GM18508 (cell line): ENCODE measurements around the gene NBEAL1.
"Not testable (repeated sequence)": the region's sequence is repeated elsewhere in the genome, so short reads cannot be mapped to it uniquely, and the experiment has no call there.

Experiments used
- ATAC-seq: cut with Tn5 transposase; IDR thresholded peaks from one replicate; pipeline ENCODE4 v1.9.1; 2021; ENCODE audit warnings: moderate number of reproducible peaks; ENCODE audit not compliant: insufficient read depth, unreplicated experiment

NBEAL1 gene

GRCh38 chr2:203014456-203015199 lies at the start of gene NBEAL1:
Gene NBEAL1 (plus strand): TSS chr2:203014875. CDS start chr2:203016385, 1,510 bp downstream.
- peak; percentile 96 for ATAC-seq

DNA sequence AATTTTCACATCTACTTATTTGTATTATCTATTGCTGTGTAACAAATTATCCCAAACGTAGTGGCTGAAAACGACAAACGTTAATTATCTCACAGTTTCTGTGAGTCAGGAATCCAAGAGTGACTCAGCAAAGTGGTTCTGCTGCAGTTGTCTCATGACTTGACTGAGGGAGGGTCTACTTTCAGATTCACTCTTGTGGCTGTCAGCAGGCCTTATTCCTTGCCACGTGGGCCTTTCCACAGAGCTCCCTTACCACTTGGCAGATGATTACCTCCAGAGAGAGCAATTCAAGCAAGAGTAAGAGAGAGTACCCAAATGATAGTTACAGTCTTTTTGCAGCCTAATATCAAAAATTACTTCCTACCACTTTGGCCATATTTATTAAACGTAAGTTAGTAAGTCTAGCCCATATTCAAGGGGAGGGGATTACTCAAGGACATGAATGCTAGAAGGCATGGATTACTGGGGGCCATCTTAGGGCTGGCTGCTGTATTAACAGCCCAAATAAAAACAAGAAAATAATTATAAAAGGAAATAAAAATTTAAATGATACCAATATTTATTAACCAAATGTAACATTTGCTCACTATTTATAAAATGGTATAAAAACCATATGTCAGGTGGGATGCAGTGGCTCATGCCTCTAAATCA lies 48.7 kb upstream of the NBEAL1 start:
- ATAC-seq: peak; percentile 72

DNA sequence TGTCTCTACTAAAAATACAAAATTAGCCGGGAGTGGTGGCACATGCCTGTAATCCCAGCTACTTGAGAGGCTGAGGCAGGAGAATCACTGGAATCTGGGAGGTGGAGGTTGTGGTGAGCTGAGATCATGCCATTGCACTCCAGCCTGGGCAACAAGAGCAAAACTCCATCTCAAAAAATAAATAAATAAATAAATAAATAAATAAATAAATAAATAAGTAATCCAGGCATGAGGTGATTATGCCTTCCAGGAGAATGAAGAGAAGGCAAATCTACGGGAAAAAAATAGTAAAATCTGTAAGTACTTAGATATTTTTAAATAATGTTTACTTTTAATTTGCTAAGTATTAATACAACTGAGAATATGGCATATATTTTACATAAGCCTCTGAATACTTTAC lies 45.3 kb upstream of the NBEAL1 start:
- not testable (repeated sequence) for ATAC-seq

DNA sequence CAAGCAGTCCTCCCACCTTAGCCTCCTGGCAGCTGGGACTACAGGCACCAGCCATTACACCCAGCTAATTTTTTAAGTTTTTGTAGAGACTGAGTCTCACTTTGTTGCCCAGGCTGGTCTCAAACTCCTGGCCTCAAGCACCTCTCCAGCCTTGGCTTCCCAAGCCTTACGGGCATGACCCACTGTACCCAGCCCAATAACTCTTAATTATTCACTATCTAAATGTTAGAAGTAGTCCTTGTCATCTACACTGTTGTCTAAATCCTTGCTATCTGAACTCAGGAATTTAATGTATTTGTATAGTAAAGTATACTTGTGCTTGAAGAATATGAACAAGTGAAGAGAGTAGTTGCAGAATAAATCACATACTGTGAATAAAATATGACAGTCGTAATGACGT lies 37.9 kb upstream of the NBEAL1 start:
- no peak for ATAC-seq

DNA sequence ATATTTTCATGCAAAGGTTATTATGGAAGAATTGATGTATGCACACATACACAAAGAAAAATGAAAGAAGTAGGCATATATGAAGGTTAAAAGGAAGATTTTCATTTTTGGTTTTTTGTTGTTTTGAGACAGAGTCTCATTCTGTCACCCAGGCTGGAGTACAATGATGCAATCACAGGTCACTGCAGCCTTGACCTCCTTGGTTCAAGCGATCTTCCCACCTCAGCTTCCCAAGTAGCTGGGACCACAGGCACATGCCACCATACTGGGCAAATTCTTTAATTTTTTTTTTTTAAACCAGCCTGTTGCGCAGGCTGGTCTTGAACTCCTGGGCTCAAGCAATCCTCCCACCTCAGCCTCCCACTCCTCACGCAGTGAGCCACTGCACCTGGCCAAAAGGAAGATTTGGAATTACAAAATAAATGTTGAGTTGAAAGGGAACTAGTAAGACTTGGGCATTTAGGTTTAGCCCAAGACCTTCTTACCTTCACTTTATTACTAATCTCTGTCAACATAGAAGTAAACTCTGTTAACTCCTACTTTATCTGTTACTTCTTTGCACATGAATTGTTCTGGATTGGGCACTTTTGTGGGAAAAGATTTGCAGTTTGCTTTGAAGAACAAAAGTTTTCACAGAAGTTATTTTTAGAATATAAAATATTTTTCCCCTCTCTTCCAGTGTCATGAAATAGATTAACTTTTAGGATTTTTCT lies 31.7 kb upstream of the NBEAL1 start:
- ATAC-seq: no peak

DNA sequence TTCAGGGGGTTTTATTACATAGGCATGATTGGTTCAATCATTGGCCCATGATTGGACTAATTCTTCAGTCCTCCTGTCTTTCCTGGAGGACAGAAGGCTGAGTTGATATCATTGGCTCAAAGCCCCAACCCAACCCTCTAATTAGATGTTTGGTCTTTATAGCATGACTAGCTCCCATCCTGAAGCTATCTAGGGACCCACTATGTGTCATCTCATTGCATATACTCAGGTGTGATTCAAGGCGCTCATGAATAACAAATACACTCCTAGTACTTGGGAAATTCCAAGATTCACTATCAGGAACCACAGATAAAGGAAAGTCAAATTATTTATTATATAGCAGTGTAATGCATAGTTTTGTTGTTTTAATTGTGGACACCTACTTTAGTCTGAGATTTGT lies 24.9 kb upstream of the NBEAL1 start:
- ATAC-seq: no peak

GRCh38 chr2:202990501-202990900 lies 24.2 kb upstream of the NBEAL1 start:
- ATAC-seq: no peak

GRCh38 chr2:202997113-202997512 lies 17.6 kb upstream of the NBEAL1 start:
- ATAC-seq: not testable (repeated sequence)

DNA sequence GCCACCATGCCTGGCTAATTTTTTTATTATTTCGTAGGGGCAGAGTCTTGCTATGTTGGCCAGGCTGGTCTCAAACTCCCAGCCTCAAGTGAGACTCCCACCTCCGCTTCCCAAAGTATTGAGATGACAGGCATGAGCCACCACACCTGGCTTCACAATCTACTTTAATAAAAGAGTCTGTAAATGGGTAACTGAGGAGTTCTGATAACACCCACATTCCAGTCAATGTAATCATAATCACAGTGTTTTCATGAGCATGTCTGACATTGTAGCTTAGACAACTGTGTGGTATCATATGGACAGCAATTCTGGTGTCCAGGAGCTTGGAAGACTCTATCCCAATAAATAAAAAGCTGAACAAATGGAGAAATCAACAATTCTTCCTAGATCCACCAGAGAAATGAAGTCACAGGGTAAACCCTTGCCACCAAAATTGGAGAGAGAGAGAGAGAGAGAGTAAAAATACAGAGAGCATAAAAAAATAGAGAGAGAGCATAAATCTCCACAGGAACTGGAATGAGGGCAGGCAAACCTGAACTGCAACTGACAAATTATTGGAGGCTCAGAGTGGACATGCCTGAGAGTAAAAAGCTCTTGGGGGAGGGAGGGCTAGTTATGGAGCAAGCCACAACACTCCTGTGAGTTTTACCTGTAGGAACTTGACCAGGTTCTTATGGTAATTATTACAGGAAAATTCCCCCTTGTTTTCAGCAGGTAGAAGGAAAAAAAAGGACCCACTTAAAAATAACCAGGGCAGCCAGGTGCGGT lies 12.4 kb upstream of the NBEAL1 start:
- ATAC-seq: no peak

DNA sequence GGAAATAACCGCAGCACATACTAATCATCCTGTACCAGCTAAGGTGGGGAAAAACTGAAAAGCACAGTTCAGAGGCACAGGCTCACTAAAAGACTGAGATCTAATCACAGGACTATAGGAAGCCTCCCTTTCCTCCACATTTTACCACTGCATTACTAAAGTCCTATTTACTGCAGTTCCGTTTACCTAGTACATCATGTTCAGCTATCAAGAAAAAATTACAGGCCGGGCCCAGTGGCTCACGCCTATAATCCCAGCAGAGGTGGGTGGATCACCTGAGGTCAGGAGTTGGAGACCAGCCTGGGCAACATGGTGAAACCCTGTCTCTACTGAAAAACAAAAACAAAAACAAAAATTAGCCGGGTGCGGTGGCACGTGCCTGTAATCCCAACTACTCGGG lies 11.0 kb upstream of the NBEAL1 start:
- ATAC-seq: no peak

GRCh38 chr2:203016716-203017115 lies 2.0 kb downstream of the NBEAL1 start:
- no peak for ATAC-seq

DNA sequence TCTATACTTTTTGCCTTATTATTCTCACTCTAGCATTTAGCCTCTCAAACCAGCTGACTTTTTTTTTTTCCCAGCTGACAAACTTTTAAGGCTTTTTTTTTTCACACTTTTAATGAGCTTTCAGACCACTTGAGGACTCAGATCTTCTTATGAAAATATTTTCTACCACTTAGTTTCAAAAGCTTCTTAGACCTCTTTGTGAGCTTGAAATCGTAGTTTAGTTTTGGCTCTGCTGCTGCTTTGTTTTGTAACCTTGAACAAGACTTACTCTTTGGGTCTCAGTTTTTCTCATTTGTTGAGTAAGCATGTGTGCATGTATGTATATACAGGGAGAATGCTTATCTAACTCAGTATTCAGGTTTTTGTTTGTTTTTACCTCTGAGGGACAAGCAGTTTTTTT lies 3.5 kb downstream of the NBEAL1 start:
- ATAC-seq: no peak

DNA sequence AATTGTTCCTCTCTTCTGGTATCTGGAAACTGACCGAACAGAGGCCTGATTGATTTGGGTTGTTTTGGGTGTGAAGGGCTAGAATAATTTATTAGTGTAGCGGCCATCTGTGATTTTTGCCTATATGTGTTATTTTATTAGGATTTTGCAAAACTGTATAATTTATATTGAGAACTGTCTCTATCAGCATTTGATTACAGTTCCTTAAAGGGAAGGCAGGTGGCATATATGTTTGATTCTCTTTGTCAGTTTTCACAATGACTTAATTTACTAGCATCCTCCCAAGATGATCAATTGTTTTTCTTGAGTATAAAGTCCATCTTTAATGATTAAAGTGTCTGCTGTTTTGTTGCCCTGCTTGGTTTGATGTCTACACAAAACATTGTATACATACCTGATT lies 4.5 kb downstream of the NBEAL1 start:
- no peak for ATAC-seq

DNA sequence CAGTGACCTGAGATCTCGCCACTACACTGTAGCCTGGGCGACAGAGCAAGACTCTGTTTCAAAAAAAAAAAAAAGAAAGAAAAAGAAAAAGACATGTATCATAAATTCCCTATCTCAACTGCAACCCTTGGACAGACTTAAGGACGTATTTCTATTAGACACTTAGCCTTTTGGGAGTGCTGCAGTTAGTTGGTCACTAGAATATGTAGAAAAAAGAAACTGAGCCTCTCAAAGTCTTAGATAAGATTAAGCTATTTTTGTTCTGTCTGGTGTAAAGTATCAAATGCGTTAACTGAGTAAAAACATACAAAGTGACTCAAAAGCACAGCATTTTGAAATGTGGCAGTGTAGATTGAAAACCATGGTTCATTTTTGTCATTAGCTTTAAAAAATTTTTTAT lies 7.3 kb downstream of the NBEAL1 start:
- ATAC-seq: no peak

- ATAC-seq: no peak
Measured at GRCh38 chr2:203022751-203023150, 8.1 kb downstream of the NBEAL1 start.

GRCh38 chr2:203025592-203025991 lies 10.9 kb downstream of the NBEAL1 start:
- ATAC-seq: no peak

GRCh38 chr2:203030545-203030944 lies 15.9 kb downstream of the NBEAL1 start:
- ATAC-seq: no peak

GRCh38 chr2:203030991-203031390 lies 16.3 kb downstream of the NBEAL1 start:
- ATAC-seq: no peak

DNA sequence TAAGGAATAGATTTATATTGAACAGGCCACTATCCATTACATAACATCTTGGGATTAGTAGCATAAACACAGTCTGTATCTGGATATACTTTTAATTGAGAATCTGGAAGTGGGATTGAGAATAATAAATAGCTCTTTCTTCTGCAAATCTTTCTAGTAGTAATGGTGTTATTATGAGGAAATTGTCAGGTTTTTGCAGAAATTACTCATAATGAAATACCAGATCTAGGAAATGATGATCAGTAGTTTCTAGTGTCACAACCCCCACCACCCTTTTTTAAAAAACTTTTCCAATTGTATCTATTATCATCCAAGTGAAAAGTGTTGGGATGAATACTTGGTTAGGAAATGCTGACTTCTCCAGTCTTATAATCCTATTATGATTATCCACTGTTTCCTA lies 18.7 kb downstream of the NBEAL1 start:
- no peak for ATAC-seq

- ATAC-seq: no peak
Measured at GRCh38 chr2:203035879-203036470, 21.3 kb downstream of the NBEAL1 start.
